GM19328 (cell line): ENCODE results near the gene TCIRG1.
"Not testable (repeated sequence)": the region's sequence is repeated elsewhere in the genome, so short reads cannot be mapped to it uniquely, and the experiment has no call there.

ENCODE experiments used
- ATAC-seq: cut with Tn5 transposase; IDR thresholded peaks from one replicate; pipeline ENCODE4 v1.9.1; 2021; ENCODE audit warnings: mild to moderate bottlenecking, moderate library complexity; ENCODE audit not compliant: unreplicated experiment

TCIRG1 gene

GRCh38 chr11:68077617-68078582 lies 39.1 kb downstream of the TCIRG1 start:
- no peak for ATAC-seq

GRCh38 chr11:68080860-68081259 lies 42.0 kb downstream of the TCIRG1 start:
- ATAC-seq = no peak

GRCh38 chr11:68081691-68082090 lies 42.9 kb downstream of the TCIRG1 start:
- no peak for ATAC-seq

GRCh38 chr11:68082481-68082880 lies 43.7 kb downstream of the TCIRG1 start:
- no peak for ATAC-seq

GRCh38 chr11:68083517-68083916 lies 44.7 kb downstream of the TCIRG1 start:
- no peak for ATAC-seq

- no peak for ATAC-seq
Observed at GRCh38 chr11:68089679-68090078, 50.9 kb downstream of the TCIRG1 start.

- no peak for ATAC-seq
Observed at GRCh38 chr11:68090287-68090686, 51.5 kb downstream of the TCIRG1 start.

GRCh38 chr11:68090706-68091105 lies 51.9 kb downstream of the TCIRG1 start:
- no peak for ATAC-seq

GRCh38 chr11:68092411-68092810 lies 53.6 kb downstream of the TCIRG1 start:
- ATAC-seq = no peak

GRCh38 chr11:68092946-68093345 lies 54.1 kb downstream of the TCIRG1 start:
- ATAC-seq = not testable (repeated sequence)

- no peak for ATAC-seq
Observed at GRCh38 chr11:68093565-68093964, 54.7 kb downstream of the TCIRG1 start.

- no peak for ATAC-seq
Observed at GRCh38 chr11:68096962-68097361, 58.1 kb downstream of the TCIRG1 start.

GRCh38 chr11:68099057-68099456 lies 60.2 kb downstream of the TCIRG1 start:
- ATAC-seq = no peak

- ATAC-seq = no peak
Observed at GRCh38 chr11:68099474-68100405, 60.9 kb downstream of the TCIRG1 start.
